DOHH2 (cell line): ENCODE results near the gene FAM124A.

Source experiments
- CTCF ChIP-seq: fragments of 200-600 bp; sonication (generic); IDR thresholded peaks from one replicate; pipeline ENCODE4 v1.5.1; 2014; ENCODE audit warnings: antibody characterized with exemption, mild to moderate bottlenecking, low read depth, low read length; ENCODE audit not compliant: poor library complexity, severe bottlenecking
- EZH2phosphoT487 ChIP-seq: fragments of 200-600 bp; sonication (generic); IDR thresholded peaks from 2 replicates; pipeline ENCODE4 v1.6.1; 2017; ENCODE audit warnings: borderline replicate concordance, mild to moderate bottlenecking, antibody characterized with exemption, low read length, moderate library complexity, mixed read lengths

- TF ChIP-seq CTCF, result no peak
- no peak for TF ChIP-seq EZH2phosphoT487
Observed at GRCh38 chr13:51213173-51213728, 8.9 kb upstream of the FAM124A start.
